HG03097 (cell line): Measurements from ENCODE around the gene PDPN.
"Not testable (repeated sequence)": the region's sequence is repeated elsewhere in the genome, so short reads cannot be mapped to it uniquely, and the experiment has no call there.

Experiments used
- ATAC-seq: cut with Tn5 transposase; IDR thresholded peaks from one replicate; pipeline ENCODE4 v1.9.1; 2021; ENCODE audit not compliant: unreplicated experiment, low FRiP score

Gene PDPN

GRCh38 chr1:13583595-13583965 lies at the start of gene PDPN:
Gene PDPN, plus strand, starts transcription at chr1:13583832. Its CDS starts 202 bp downstream, at chr1:13584034.
- no peak for ATAC-seq

- no peak for ATAC-seq
These were observed 48.4 kb upstream of the PDPN start for GRCh38 chr1:13535227-13535626.

- no peak for ATAC-seq
These were observed 47.1 kb upstream of the PDPN start for GRCh38 chr1:13536571-13536970.

GRCh38 chr1:13538832-13539231 lies 44.8 kb upstream of the PDPN start:
- no peak for ATAC-seq

GRCh38 chr1:13539683-13540082 lies 43.9 kb upstream of the PDPN start:
- no peak for ATAC-seq

GRCh38 chr1:13540866-13541265 lies 42.8 kb upstream of the PDPN start:
- ATAC-seq: no peak

GRCh38 chr1:13541435-13542215 lies 42.0 kb upstream of the PDPN start:
- ATAC-seq: no peak

- no peak for ATAC-seq
These were observed 40.0 kb upstream of the PDPN start for GRCh38 chr1:13543451-13544220.

GRCh38 chr1:13544221-13544556 lies 39.4 kb upstream of the PDPN start:
- ATAC-seq: no peak

GRCh38 chr1:13546791-13547190 lies 36.8 kb upstream of the PDPN start:
- ATAC-seq: no peak

- ATAC-seq: no peak
These were observed 35.4 kb upstream of the PDPN start for GRCh38 chr1:13548281-13548680.

- no peak for ATAC-seq
These were observed 34.6 kb upstream of the PDPN start for GRCh38 chr1:13549021-13549420.

- ATAC-seq: no peak
These were observed 34.1 kb upstream of the PDPN start for GRCh38 chr1:13549521-13549920.

- no peak for ATAC-seq
These were observed 33.0 kb upstream of the PDPN start for GRCh38 chr1:13550663-13551062.

GRCh38 chr1:13554798-13555197 lies 28.8 kb upstream of the PDPN start:
- no peak for ATAC-seq

- no peak for ATAC-seq
These were observed 27.3 kb upstream of the PDPN start for GRCh38 chr1:13556224-13556764.

GRCh38 chr1:13560541-13560940 lies 23.1 kb upstream of the PDPN start:
- ATAC-seq: no peak

GRCh38 chr1:13562981-13563380 lies 20.7 kb upstream of the PDPN start:
- not testable (repeated sequence) for ATAC-seq

- no peak for ATAC-seq
These were observed 19.6 kb upstream of the PDPN start for GRCh38 chr1:13564073-13564472.

GRCh38 chr1:13570435-13570834 lies 13.2 kb upstream of the PDPN start:
- not testable (repeated sequence) for ATAC-seq

GRCh38 chr1:13570924-13571323 lies 12.7 kb upstream of the PDPN start:
- no peak for ATAC-seq

- no peak for ATAC-seq
These were observed 10.0 kb upstream of the PDPN start for GRCh38 chr1:13573586-13573985.
